ENCODE data around the gene SMCHD1. TPM values are rescaled to one million over a fixed set of nuclear protein-coding genes. Genes with fewer than 3 reads are reported as not detected.

The SMCHD1 gene
- total RNA-seq, 4 donors from 2014 or later, result 85.1 to 142 (median 91.7) TPM

GRCh38 chr18:2719040-2719439 is 63.5 kb downstream of the SMCHD1 start:
- TF ChIP-seq CTCF (IDR thresholded peaks at IDR 0.05; ENCODE audit: low read depth), result no peak

GRCh38 chr18:2723207-2723606 is 67.7 kb downstream of the SMCHD1 start:
- TF ChIP-seq CTCF (IDR thresholded peaks at IDR 0.05; ENCODE audit: low read depth), result no peak

- no peak for TF ChIP-seq CTCF (IDR thresholded peaks at IDR 0.05; ENCODE audit: low read depth)
Measured at GRCh38 chr18:2729757-2730156, 74.2 kb downstream of the SMCHD1 start.

GRCh38 chr18:2736823-2737222 is 81.3 kb downstream of the SMCHD1 start:
- TF ChIP-seq CTCF (IDR thresholded peaks at IDR 0.05; ENCODE audit: low read depth), result no peak

GRCh38 chr18:2746274-2746673 is 90.7 kb downstream of the SMCHD1 start:
- TF ChIP-seq CTCF (IDR thresholded peaks at IDR 0.05; ENCODE audit: low read depth), result no peak

- TF ChIP-seq CTCF (IDR thresholded peaks at IDR 0.05; ENCODE audit: low read depth), result no peak
Measured at GRCh38 chr18:2758309-2758708, 102.8 kb downstream of the SMCHD1 start.

- no peak for TF ChIP-seq CTCF (IDR thresholded peaks at IDR 0.05; ENCODE audit: low read depth)
Measured at GRCh38 chr18:2774669-2775068, 119.1 kb downstream of the SMCHD1 start.

All from subcutaneous adipose tissue (tissue), 4 donors.